Fibroblast of lung (primary cell): Measurements from ENCODE around the gene BUD31. TPM values are rescaled to one million over a fixed set of nuclear protein-coding genes. Genes with fewer than 3 reads are reported as not detected.

Experiments used
- DNase-seq, 2 donors: peaks; one replicate each; pipeline versions ENCODE4 v3.0.0 to v3.0.0-alpha.2; 2010; ENCODE audit warnings: low read depth in 2 of 2
- H2AFZ ChIP-seq: 2 replicates; pipeline ENCODE4 v1.5.1; 2012; ENCODE audit warnings: low read length, control low read depth, inconsistent platforms
- H3K27ac ChIP-seq: 2 replicates; pipeline ENCODE4 v1.5.1; 2011; ENCODE audit warnings: low read length, control low read depth; ENCODE audit not compliant: insufficient read depth
- H3K27me3 ChIP-seq: 2 replicates; pipeline ENCODE4 v1.5.1; 2011; ENCODE audit warnings: mild to moderate bottlenecking, low read length; ENCODE audit not compliant: control insufficient read depth, insufficient read depth
- H3K36me3 ChIP-seq: 2 replicates; pipeline ENCODE4 v1.5.1; 2011; ENCODE audit warnings: low read length; ENCODE audit not compliant: control insufficient read depth, insufficient read depth
- H3K4me1 ChIP-seq: 2 replicates; pipeline ENCODE4 v1.5.1; 2011; ENCODE audit warnings: low read length; ENCODE audit not compliant: control insufficient read depth, insufficient read depth; ENCODE audit errors: extremely low read depth
- H3K4me2 ChIP-seq: 2 replicates; pipeline ENCODE4 v1.5.1; 2011; ENCODE audit warnings: low read length, control low read depth; ENCODE audit not compliant: insufficient read depth; ENCODE audit errors: extremely low read depth
- H3K4me3 ChIP-seq, 4 experiments: fragments of 200-600 bp in 1 of 4; sonication (generic) in 1 of 4; replicated peaks in 1 of 4; 2 replicates each; pipeline ENCODE4 v1.5.1; 2011 to 2016; ENCODE audit warnings: low read length in 4 of 4, low read depth in 3 of 4, mild to moderate bottlenecking in 3 of 4, control low read depth in 2 of 4, inconsistent platforms in 1 of 4, mixed read lengths in 1 of 4; ENCODE audit not compliant: insufficient read depth in 1 of 4; ENCODE audit errors: control extremely low read depth in 1 of 4
- H3K79me2 ChIP-seq: 2 replicates; pipeline ENCODE4 v1.5.1; 2012; ENCODE audit warnings: mild to moderate bottlenecking, low read length, inconsistent platforms; ENCODE audit not compliant: control insufficient read depth, insufficient read depth
- H3K9ac ChIP-seq: 2 replicates; pipeline ENCODE4 v1.5.1; 2011; ENCODE audit warnings: mild to moderate bottlenecking, low read length, control low read depth; ENCODE audit not compliant: insufficient read depth
- H3K9me3 ChIP-seq: 2 replicates; pipeline ENCODE4 v1.5.1; 2012; ENCODE audit warnings: low read depth, low read length; ENCODE audit not compliant: control insufficient read depth, insufficient read depth
- H4K20me1 ChIP-seq: 2 replicates; pipeline ENCODE4 v1.5.1; 2011; ENCODE audit warnings: low read length; ENCODE audit not compliant: control insufficient read depth, insufficient read depth; ENCODE audit errors: extremely low read depth
- EZH2 ChIP-seq: IDR thresholded peaks from 2 replicates; pipeline ENCODE4 v1.5.1; 2012; ENCODE audit warnings: low read length, control low read depth, mild to moderate bottlenecking; ENCODE audit errors: missing control alignments
- polyA plus RNA-seq, 2 donors: library from polyadenylated mRNA; depleted of rRNA in 1 of 2; stranded (reverse) in 1 of 2; unstranded in 1 of 2; fragments of >200 nt; gene quantifications; 2 replicates each; pipeline ENCODE4 v1.2.1, GENCODE V29; 2011 to 2012; ENCODE audit warnings: missing spikeins in 1 of 2
- total RNA-seq: library from RNA; depleted of rRNA; stranded (reverse); fragments of >200 nt; gene quantifications from 2 replicates; pipeline ENCODE4 v1.2.1, GENCODE V29; 2014
- TF ChIP-seq, protein P1 (sequence below), 2 donors: IDR thresholded peaks in 1 of 2; conservative IDR thresholded peaks in 1 of 2; 1 replicate in 1 of 2; 2 replicates in 1 of 2; pipeline ENCODE4 v1.5.1; 2011 to 2012; ENCODE audit warnings: low read length in 2 of 2, control low read depth in 1 of 2, inconsistent platforms in 1 of 2, low read depth in 1 of 2, mild to moderate bottlenecking in 1 of 2

BUD31 gene
- total and polyA plus RNA-seq, 2 donors (not counting 1 experiment from before 2014, with no cell fraction given) = 83.4 to 114 TPM

DNA sequence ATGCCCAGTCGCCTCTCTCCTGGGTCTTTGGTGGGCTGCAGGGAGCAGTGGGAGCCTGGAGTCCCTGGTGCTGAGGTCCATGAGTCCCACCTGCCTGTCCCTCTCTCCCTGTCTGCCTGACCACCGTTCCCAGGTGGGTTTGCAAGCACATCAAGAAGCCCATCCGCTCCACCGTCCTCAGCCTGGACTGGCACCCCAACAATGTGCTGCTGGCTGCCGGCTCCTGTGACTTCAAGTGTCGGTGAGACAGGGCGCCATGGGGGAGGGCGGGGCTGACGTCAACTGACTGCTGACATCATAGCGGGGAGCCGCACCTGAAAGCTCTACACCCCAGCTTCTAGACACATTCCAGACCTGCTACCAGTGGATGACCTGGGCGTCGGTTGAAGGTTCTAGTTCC lies 19.0 kb upstream of the BUD31 start:
- Histone ChIP-seq H3K9ac (no peak overlapping the region), H3K4me2 (no peak overlapping the region), H3K27me3 (no peaks in the 10 kb centered on the region), H3K27ac (no peak overlapping the region), H3K4me3 (no peak overlapping the region), H3K36me3 (peaks cover 47% of the 10 kb centered on the region), H3K79me2 (no peaks in the 10 kb centered on the region), H4K20me1 (no peaks in the 10 kb centered on the region), H2AFZ (no peak overlapping the region), H3K4me1 (peaks cover 11% of the 10 kb centered on the region), H3K9me3 (no peaks in the 10 kb centered on the region)
- DNase-seq = no peak
- TF ChIP-seq EZH2 = no peak
- TF ChIP-seq, protein P1, sequence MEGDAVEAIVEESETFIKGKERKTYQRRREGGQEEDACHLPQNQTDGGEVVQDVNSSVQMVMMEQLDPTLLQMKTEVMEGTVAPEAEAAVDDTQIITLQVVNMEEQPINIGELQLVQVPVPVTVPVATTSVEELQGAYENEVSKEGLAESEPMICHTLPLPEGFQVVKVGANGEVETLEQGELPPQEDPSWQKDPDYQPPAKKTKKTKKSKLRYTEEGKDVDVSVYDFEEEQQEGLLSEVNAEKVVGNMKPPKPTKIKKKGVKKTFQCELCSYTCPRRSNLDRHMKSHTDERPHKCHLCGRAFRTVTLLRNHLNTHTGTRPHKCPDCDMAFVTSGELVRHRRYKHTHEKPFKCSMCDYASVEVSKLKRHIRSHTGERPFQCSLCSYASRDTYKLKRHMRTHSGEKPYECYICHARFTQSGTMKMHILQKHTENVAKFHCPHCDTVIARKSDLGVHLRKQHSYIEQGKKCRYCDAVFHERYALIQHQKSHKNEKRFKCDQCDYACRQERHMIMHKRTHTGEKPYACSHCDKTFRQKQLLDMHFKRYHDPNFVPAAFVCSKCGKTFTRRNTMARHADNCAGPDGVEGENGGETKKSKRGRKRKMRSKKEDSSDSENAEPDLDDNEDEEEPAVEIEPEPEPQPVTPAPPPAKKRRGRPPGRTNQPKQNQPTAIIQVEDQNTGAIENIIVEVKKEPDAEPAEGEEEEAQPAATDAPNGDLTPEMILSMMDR (conservative IDR thresholded peaks at IDR 0.05 in 1 of 2, IDR thresholded peaks at IDR 0.05 in 1 of 2; ENCODE audit: low read depth in 1 of 2, low read length in 2 of 2) = no peak

DNA sequence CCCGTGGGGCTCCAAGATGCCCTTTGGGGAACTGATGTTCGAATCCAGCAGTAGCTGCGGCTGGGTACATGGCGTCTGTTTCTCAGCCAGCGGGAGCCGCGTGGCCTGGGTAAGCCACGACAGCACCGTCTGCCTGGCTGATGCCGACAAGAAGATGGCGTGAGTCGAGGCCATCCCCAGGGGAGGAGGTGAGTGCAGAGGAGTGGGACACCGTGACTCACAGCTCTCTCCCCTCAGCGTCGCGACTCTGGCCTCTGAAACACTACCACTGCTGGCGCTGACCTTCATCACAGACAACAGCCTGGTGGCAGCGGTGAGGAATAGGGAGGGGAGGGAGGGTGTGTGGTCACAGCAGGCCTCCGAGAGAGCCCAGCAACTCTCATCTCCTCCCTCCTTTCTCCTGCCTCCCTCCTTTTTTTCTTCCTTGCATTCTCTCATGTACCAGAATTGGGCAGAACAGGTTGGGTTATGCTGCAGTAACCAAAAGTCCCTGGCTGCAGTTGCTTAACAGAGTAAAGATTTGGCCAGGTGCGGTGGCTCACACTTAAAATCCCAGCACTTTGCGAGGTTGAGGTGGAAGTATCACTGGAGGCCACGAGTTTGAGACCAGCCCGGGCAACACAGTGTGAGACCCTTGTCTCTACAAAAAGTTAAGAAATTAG lies 17.7 kb upstream of the BUD31 start:
- TF ChIP-seq, protein P1 (conservative IDR thresholded peaks at IDR 0.05 in 1 of 2, IDR thresholded peaks at IDR 0.05 in 1 of 2; ENCODE audit: low read depth in 1 of 2, low read length in 2 of 2) = no peak
- no peak for TF ChIP-seq EZH2
- H3K4me2 ChIP-seq = no peak overlapping the region
- no peaks in the 10 kb centered on the region for H4K20me1 ChIP-seq
- no peak overlapping the region for H3K4me3 ChIP-seq
- H3K9ac ChIP-seq = no peak overlapping the region
- no peak overlapping the region for H2AFZ ChIP-seq
- peaks cover 11% of the 10 kb centered on the region for H3K4me1 ChIP-seq
- H3K27me3 ChIP-seq = no peaks in the 10 kb centered on the region
- no peaks in the 10 kb centered on the region for H3K9me3 ChIP-seq
- H3K36me3 ChIP-seq = peaks cover 48% of the 10 kb centered on the region
- no peak for DNase-seq
- H3K79me2 ChIP-seq = peaks cover 4% of the 10 kb centered on the region
- no peak overlapping the region for H3K27ac ChIP-seq

DNA sequence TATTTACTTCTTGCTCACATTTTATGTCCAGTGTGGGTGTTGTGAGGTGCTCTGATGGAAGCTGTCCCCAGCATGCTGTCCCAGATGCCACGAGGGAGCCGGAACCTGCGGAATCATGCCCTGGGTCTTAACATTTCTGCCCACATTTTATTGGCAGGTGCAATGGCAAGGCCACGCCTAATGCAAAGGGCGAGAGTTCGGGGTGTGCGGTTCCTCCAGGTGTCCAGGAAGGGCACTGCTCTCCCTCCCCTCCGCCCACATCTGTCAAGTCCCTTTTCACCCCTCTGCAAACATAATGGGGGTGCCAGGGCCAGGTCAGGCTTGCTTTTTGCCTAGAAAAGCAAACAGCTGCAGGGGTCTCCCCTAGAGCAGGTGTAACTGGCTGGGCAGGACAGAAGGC lies 16.7 kb upstream of the BUD31 start:
- H3K4me2 ChIP-seq = no peak overlapping the region
- H3K79me2 ChIP-seq = peaks cover 4% of the 10 kb centered on the region

More for the DNA sequence above, 16.7 kb upstream of the BUD31 start:
- Histone ChIP-seq H3K4me3 (no peak overlapping the region), H4K20me1 (no peaks in the 10 kb centered on the region), H3K36me3 (peaks cover 45% of the 10 kb centered on the region), H3K9me3 (no peaks in the 10 kb centered on the region), H2AFZ (no peak overlapping the region), H3K9ac (no peak overlapping the region), H3K27ac (no peak overlapping the region), H3K4me1 (peaks cover 11% of the 10 kb centered on the region), H3K27me3 (no peaks in the 10 kb centered on the region)
- TF ChIP-seq, protein P1 (conservative IDR thresholded peaks at IDR 0.05 in 1 of 2, IDR thresholded peaks at IDR 0.05 in 1 of 2; ENCODE audit: low read depth in 1 of 2, low read length in 2 of 2) = no peak
- no peak for TF ChIP-seq EZH2
- DNase-seq = no peak
